Measurements from ENCODE around the gene MYCBP2.

The MYCBP2 gene

GRCh38 chr13:77233159-77233558, 93.7 kb downstream of the MYCBP2 start:
- H3K27me3 ChIP-seq (ENCODE audit: insufficient read depth, low read depth, severe bottlenecking), result no peaks in the 10 kb centered on the region
- H3K4me3 ChIP-seq (ENCODE audit: low read depth, low read length), result no peak overlapping the region
- TF ChIP-seq CTCF (IDR thresholded peaks at IDR 0.05; ENCODE audit: low read depth, low read length), result no peak
- DNase-seq, result no peak
- H3K27ac ChIP-seq, result no peak overlapping the region
- no peaks in the 10 kb centered on the region for H3K36me3 ChIP-seq
- no peaks in the 10 kb centered on the region for H3K9me3 ChIP-seq (ENCODE audit: severe bottlenecking)

GRCh38 chr13:77230560-77230959, 96.3 kb downstream of the MYCBP2 start:
- H3K4me3 ChIP-seq (ENCODE audit: low read depth, low read length), result no peak overlapping the region
- no peaks in the 10 kb centered on the region for H3K27me3 ChIP-seq (ENCODE audit: insufficient read depth, low read depth, severe bottlenecking)
- H3K27ac ChIP-seq, result no peak overlapping the region
- no peak for DNase-seq
- TF ChIP-seq CTCF (IDR thresholded peaks at IDR 0.05; ENCODE audit: low read depth, low read length), result no peak
- no peaks in the 10 kb centered on the region for H3K9me3 ChIP-seq (ENCODE audit: severe bottlenecking)
- no peaks in the 10 kb centered on the region for H3K36me3 ChIP-seq

GRCh38 chr13:77225946-77226345, 100.9 kb downstream of the MYCBP2 start:
- no peak overlapping the region for H3K4me3 ChIP-seq (ENCODE audit: low read depth, low read length)
- DNase-seq, result no peak
- H3K27ac ChIP-seq, result no peak overlapping the region
- no peaks in the 10 kb centered on the region for H3K9me3 ChIP-seq (ENCODE audit: severe bottlenecking)
- no peaks in the 10 kb centered on the region for H3K36me3 ChIP-seq
- TF ChIP-seq CTCF (IDR thresholded peaks at IDR 0.05; ENCODE audit: low read depth, low read length), result no peak
- no peaks in the 10 kb centered on the region for H3K27me3 ChIP-seq (ENCODE audit: insufficient read depth, low read depth, severe bottlenecking)

- no peaks in the 10 kb centered on the region for H3K9me3 ChIP-seq (ENCODE audit: severe bottlenecking)
- no peak overlapping the region for H3K27ac ChIP-seq
- H3K27me3 ChIP-seq (ENCODE audit: insufficient read depth, low read depth, severe bottlenecking), result no peaks in the 10 kb centered on the region
- H3K36me3 ChIP-seq, result no peaks in the 10 kb centered on the region
- no peak for TF ChIP-seq CTCF (IDR thresholded peaks at IDR 0.05; ENCODE audit: low read depth, low read length)
- no peak for DNase-seq
- H3K4me3 ChIP-seq (ENCODE audit: low read depth, low read length), result no peak overlapping the region
Observed at GRCh38 chr13:77222909-77223308, 104.0 kb downstream of the MYCBP2 start.

GRCh38 chr13:77222000-77222690, 104.7 kb downstream of the MYCBP2 start:
- no peak overlapping the region for H3K4me3 ChIP-seq (ENCODE audit: low read depth, low read length)
- no peaks in the 10 kb centered on the region for H3K27me3 ChIP-seq (ENCODE audit: insufficient read depth, low read depth, severe bottlenecking)
- H3K36me3 ChIP-seq, result no peaks in the 10 kb centered on the region
- no peak overlapping the region for H3K27ac ChIP-seq
- no peak for TF ChIP-seq CTCF (IDR thresholded peaks at IDR 0.05; ENCODE audit: low read depth, low read length)
- no peaks in the 10 kb centered on the region for H3K9me3 ChIP-seq (ENCODE audit: severe bottlenecking)
- no peak for DNase-seq

GRCh38 chr13:77219401-77219800, 107.5 kb downstream of the MYCBP2 start:
- no peak for TF ChIP-seq CTCF (IDR thresholded peaks at IDR 0.05; ENCODE audit: low read depth, low read length)
- Histone ChIP-seq H3K9me3 (ENCODE audit: severe bottlenecking) (no peaks in the 10 kb centered on the region), H3K4me3 (ENCODE audit: low read depth, low read length) (no peak overlapping the region), H3K36me3 (no peaks in the 10 kb centered on the region), H3K27me3 (ENCODE audit: insufficient read depth, low read depth, severe bottlenecking) (no peaks in the 10 kb centered on the region), H3K27ac (no peak overlapping the region)
- DNase-seq, result no peak
